Suprapubic skin (tissue), 4 donors: ENCODE data around the gene ILRUN.

ENCODE experiments used
- POLR2A ChIP-seq, 2 donors: fragments of 450-650 bp; IDR thresholded peaks; one replicate each; pipeline ENCODE4 v1.6.1; 2017; ENCODE audit warnings: antibody characterized with exemption in 2 of 2, mild to moderate bottlenecking in 2 of 2, moderate library complexity in 2 of 2
- POLR2AphosphoS5 ChIP-seq, 3 donors: sonication (generic); formaldehyde crosslinking; IDR thresholded peaks; one replicate each; pipeline ENCODE4 v1.6.1; 2017; ENCODE audit warnings: antibody characterized with exemption in 3 of 3
- TF ChIP-seq, protein P1 (sequence below), 2 donors: fragments of 200-600 bp in 1 of 2; fragments of 450-650 bp in 1 of 2; sonication (generic) in 1 of 2; IDR thresholded peaks; one replicate each; pipeline ENCODE4 v1.5.1; 2016 to 2019; ENCODE audit warnings: antibody characterized with exemption in 2 of 2, mild to moderate bottlenecking in 1 of 2, moderate library complexity in 1 of 2

DNA sequence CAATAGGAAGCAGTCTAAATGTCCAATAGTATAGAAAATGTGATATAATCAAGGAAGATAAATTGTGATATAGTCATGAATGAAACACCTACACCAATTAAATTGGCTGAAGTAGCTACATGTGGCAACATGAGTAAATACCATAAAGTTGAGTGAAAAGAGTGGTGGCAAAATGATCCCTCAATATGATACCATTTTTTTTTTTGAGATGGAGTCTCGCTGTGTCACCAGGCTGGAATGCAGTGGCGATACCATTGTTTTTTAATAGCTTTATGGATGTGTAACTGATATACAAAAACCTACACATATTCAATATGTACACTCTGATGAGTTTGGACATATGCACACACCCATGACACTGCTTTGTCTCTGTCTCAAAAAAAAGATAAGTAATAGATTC is 20.9 kb upstream of the ILRUN start:
- TF ChIP-seq, protein P1, sequence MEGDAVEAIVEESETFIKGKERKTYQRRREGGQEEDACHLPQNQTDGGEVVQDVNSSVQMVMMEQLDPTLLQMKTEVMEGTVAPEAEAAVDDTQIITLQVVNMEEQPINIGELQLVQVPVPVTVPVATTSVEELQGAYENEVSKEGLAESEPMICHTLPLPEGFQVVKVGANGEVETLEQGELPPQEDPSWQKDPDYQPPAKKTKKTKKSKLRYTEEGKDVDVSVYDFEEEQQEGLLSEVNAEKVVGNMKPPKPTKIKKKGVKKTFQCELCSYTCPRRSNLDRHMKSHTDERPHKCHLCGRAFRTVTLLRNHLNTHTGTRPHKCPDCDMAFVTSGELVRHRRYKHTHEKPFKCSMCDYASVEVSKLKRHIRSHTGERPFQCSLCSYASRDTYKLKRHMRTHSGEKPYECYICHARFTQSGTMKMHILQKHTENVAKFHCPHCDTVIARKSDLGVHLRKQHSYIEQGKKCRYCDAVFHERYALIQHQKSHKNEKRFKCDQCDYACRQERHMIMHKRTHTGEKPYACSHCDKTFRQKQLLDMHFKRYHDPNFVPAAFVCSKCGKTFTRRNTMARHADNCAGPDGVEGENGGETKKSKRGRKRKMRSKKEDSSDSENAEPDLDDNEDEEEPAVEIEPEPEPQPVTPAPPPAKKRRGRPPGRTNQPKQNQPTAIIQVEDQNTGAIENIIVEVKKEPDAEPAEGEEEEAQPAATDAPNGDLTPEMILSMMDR (IDR thresholded peaks at IDR 0.05), result no peak
- TF ChIP-seq POLR2AphosphoS5 (IDR thresholded peaks at IDR 0.05) (no peak), POLR2A (IDR thresholded peaks at IDR 0.05) (no peak)
